ENCODE data around the gene PRPF19.

Gene PRPF19

DNA sequence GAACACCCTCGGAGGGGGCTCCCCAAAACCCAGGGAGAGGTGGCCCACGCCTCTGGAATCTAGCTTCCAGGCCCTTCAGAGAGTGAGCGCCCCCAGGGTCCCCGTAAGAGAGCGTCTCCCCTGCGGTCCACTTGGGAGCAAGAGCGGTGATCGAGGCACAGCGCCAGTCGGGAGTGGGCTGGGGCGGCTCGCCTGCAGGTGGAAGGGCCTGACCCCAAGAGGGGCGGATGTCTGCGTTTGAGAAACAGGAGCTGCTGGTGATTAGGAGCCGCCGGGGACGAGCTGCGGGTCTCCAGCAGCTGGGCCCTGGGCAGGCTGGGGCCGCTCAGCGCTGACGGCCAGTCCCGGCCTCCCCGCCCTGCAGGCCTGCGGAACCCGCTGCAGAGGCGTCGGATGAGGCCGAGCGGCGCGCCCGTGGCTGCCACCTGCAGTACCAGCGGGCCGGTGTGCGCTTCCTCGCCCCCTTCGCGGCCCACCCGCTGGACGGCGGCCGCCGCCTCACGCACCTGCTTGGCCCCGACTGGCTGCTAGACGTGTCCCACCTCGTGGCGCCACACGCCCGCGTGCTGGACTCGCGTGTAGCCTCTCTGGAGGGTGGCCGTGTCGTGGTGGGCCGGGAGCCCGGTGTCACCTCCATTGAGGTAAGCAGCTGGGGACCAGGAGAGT lies 27.9 kb upstream of the PRPF19 start:
- no peak for TF ChIP-seq ZNF274 (IDR thresholded peaks at IDR 0.05; ENCODE audit: low read depth, low read length)
- no peak overlapping the region for H3K4me3 ChIP-seq (ENCODE audit: low read length)

DNA sequence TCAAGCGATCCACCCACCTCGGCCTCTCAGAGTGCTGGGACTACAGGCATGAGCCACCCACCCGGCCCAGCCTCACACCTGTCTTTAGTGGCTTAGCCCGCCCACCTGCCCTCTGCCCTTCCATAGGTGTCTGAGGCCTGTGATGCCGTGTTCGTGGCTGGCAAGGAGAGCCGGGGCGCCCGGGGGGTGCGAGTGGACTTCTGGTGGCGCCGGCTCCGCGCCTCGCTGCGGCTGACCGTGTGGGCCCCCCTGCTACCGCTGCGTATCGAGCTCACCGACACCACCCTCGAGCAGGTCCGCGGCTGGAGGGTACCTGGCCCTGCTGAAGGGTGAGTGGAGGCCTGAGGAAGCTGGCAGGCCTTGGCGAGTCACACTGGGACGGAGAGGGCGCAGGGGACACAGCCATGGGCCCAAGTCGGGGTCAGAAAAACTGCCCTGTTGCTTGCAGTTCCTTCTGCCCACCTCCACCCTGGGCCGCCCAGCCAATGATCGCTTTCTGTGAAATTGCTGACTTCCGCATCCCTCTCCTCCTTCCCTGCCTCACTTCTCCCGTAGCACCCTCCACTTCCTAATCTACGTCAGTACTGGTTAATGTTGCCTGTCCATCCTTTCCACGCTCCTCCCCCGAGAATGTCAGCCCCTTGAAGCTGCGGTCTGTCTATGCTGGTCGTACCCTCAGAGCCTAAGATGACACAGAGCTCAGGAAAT lies 27.2 kb upstream of the PRPF19 start:
- no peak overlapping the region for H3K4me3 ChIP-seq (ENCODE audit: low read length)
- TF ChIP-seq ZNF274 (IDR thresholded peaks at IDR 0.05; ENCODE audit: low read depth, low read length): no peak

DNA sequence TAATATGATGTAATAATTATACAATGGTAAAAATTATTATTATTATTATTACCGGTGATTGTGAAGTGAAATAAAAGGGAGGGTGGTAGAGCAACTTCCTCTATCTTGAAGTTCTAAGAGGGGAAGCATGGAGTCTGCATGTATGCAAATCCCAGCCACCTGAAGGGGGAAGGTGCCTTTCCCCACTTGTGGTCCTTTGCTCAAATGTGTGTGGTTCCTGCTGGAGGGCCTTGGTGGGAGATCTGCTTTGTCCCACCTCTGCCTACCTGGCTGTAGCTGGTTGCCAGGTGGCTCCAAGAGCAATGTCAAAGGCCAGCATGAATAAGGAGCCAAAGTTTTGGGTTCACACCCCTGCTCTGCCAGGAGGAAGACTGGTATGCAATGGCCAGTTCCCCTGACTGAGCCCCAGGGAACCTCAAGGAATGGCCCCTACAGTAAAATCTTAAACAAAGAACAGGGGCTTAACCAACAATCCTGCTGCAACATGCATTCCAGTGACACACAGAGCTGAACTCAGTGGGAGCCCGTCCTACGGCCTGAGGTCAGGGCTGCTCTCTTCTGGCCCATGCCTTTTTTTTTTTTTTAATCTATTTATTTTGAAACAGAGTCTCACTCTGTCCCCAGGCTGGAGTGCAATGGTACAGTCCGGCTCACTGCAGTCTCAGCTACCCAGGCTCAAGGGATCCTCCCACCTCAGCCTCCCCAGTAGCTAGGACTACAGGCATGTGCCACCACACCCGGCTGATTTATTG lies 26.4 kb upstream of the PRPF19 start:
- H3K4me3 ChIP-seq (ENCODE audit: low read length): no peak overlapping the region
- no peak for TF ChIP-seq ZNF274 (IDR thresholded peaks at IDR 0.05; ENCODE audit: low read depth, low read length)

DNA sequence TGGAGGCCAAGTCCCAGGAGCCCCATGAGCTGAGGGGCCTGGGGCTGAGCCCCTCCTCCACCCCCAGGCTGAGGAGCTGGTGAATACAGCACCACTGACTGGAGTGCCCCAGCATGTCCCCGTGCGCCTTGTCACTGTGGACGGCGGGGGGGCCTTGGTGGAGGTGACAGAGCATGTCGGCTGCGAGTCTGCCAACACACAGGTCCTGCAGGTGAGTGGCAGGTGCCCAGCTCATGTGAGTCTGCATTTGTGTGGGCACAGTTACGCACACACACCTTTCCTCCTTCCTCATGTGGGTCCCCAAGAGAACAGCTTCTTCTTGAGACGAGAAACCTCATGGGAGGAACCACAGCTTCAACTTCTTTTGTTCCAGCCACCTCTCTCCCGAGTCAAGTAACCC lies 25.5 kb upstream of the PRPF19 start:
- TF ChIP-seq ZNF274 (IDR thresholded peaks at IDR 0.05; ENCODE audit: low read depth, low read length): no peak

DNA sequence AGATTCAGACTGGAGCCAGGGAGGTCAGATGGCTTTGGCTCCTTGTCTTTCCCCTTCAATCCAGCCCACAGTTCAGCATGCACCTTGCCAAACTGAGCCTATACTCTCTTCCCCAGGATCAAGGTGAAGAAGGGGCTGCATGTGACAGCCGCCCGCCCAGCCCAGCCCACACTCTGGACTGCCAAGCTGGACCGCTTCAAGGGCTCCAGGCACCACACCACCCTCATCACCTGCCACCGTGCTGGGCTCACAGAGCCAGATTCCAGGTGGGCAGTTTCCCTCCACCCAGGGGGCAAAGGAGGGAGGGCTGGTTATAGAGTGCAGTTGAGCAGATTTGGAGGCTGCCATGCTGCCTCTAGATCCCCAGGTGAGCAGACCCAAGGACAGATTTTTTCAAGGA lies 24.0 kb upstream of the PRPF19 start:
- no peak overlapping the region for H3K4me3 ChIP-seq (ENCODE audit: low read length)
- TF ChIP-seq ZNF274 (IDR thresholded peaks at IDR 0.05; ENCODE audit: low read depth, low read length): no peak

More for the DNA sequence above, 25.5 kb upstream of the PRPF19 start:
- H3K4me3 ChIP-seq (ENCODE audit: low read length): no peak overlapping the region

DNA sequence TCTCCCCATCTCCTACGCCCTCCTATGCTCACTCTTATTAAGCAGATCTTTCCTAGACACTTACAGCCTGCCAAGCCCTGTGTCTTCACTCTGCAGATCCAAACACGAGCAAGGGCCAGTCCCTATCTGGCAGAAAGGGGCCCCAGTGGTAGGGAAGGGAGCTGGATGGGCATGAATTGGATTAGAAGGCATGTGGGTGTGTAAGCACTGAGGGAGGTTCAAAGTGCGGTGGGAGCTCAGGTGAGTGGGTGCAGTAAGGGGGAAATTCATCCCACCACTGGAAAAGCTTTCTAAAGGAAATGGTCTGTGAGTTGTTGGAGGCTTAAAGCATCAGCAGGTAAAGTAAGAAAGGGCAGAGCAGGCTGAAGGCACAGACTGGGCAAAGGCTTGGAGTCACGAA lies 23.4 kb upstream of the PRPF19 start:
- no peak overlapping the region for H3K4me3 ChIP-seq (ENCODE audit: low read length)

DNA sequence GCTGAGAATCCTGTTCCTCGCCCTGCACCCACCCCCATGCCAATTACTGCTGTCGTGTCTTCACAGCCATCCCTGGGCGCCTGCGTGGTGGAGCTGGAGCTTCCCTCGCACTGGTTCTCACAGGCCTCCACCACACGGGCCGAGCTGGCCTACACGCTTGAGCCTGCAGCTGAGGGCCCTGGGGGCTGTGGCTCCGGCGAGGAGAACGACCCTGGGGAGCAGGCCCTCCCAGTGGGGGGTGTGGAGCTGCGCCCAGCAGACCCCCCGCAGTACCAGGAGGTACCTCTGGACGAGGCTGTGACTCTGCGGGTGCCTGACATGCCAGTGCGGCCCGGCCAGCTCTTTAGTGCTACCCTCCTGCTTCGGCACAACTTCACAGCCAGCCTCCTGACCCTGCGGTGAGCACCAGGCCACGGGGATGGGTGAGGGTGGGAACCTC lies 22.2 kb upstream of the PRPF19 start:
- H3K4me3 ChIP-seq (ENCODE audit: low read length): no peak overlapping the region
- no peak for TF ChIP-seq ZNF274 (IDR thresholded peaks at IDR 0.05; ENCODE audit: low read depth, low read length)

More for the DNA sequence above, 23.4 kb upstream of the PRPF19 start:
- TF ChIP-seq ZNF274 (IDR thresholded peaks at IDR 0.05; ENCODE audit: low read depth, low read length): no peak

DNA sequence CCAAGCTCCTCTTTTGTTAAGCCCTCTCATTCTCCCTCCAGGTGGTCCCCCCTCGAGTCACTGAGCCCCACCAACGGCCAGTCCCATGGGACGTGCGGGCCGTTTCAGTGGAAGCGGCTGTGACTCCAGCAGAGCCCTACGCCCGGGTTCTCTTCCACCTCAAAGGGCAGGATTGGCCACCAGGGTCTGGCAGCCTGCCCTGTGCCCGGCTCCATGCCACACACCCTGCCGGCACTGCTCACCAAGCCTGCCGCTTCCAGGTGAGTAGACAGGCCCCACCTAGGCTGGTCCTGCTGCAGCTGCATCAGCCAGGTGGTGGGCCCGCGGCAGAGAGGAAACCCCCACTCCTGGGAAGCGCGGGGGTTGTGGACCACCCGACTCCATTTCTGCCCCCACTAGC lies 21.2 kb upstream of the PRPF19 start:
- TF ChIP-seq ZNF274 (IDR thresholded peaks at IDR 0.05; ENCODE audit: low read depth, low read length): no peak
- H3K4me3 ChIP-seq (ENCODE audit: low read length): no peak overlapping the region

DNA sequence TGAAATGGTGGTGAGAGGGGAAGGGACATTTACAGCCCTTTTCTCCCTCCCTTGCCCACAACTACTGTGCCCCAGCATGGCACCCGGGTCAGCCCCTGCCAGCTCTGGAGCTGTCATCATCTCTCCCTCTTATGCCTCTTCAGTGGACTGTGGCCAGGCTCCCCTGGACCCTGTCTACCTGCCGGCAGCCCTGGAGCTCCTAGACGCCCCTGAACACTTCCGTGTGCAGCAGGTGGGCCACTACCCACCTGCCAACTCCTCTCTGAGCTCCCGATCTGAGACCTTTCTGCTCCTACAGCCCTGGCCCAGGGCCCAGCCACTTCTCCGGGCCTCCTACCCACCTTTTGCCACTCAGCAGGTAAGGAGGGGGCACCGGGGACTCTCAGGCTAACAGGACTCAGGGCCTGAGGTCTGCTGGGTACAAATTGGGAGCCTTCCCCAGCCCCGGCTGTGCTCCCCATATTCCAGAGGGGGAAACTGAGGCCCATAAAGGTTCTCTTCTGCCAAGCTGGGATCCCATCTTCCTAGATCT lies 20.7 kb upstream of the PRPF19 start:
- TF ChIP-seq ZNF274 (IDR thresholded peaks at IDR 0.05; ENCODE audit: low read depth, low read length): no peak
- H3K4me3 ChIP-seq (ENCODE audit: low read length): no peak overlapping the region

DNA sequence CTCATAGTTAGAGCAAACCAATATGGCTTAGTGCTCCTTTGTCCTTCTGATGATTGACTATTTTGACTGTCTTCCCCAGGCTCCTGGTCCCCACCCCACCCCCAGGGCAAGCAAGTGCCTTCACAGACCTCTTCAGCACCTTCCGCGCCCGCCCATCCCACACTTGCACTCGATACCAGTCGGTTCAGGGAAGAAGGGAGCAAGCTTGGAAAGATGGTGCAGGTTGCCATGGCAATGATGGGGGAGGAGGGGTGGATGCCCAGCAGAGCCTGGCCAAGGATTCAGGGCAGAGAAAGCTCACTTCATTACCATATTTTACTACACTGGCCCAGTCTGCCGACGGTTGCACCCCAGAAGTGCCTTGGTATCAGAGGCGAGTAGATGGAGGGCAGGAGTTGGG lies 20.1 kb upstream of the PRPF19 start:
- H3K4me3 ChIP-seq (ENCODE audit: low read length): no peak overlapping the region
- TF ChIP-seq ZNF274 (IDR thresholded peaks at IDR 0.05; ENCODE audit: low read depth, low read length): no peak

DNA sequence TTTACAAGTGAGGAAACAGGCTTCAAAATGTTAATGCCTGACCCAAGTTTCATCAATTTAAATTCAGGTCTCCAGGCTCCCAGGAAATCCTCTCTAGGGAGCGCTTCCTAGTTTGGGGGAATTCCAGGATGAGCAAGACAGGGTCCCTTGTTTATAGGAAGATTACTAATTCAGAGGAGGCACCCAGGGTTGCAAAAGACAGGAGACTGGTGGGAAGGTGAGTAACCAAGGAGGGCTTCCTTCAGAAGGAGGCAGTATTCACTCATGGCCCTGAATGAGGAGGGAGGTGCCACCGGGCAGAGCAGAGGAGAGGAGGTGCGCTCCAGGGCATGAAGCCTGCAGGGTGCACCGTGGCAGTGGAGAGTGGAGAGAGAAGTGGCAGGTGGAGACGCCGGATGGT lies 19.5 kb upstream of the PRPF19 start:
- no peak for TF ChIP-seq ZNF274 (IDR thresholded peaks at IDR 0.05; ENCODE audit: low read depth, low read length)
- H3K4me3 ChIP-seq (ENCODE audit: low read length): no peak overlapping the region

DNA sequence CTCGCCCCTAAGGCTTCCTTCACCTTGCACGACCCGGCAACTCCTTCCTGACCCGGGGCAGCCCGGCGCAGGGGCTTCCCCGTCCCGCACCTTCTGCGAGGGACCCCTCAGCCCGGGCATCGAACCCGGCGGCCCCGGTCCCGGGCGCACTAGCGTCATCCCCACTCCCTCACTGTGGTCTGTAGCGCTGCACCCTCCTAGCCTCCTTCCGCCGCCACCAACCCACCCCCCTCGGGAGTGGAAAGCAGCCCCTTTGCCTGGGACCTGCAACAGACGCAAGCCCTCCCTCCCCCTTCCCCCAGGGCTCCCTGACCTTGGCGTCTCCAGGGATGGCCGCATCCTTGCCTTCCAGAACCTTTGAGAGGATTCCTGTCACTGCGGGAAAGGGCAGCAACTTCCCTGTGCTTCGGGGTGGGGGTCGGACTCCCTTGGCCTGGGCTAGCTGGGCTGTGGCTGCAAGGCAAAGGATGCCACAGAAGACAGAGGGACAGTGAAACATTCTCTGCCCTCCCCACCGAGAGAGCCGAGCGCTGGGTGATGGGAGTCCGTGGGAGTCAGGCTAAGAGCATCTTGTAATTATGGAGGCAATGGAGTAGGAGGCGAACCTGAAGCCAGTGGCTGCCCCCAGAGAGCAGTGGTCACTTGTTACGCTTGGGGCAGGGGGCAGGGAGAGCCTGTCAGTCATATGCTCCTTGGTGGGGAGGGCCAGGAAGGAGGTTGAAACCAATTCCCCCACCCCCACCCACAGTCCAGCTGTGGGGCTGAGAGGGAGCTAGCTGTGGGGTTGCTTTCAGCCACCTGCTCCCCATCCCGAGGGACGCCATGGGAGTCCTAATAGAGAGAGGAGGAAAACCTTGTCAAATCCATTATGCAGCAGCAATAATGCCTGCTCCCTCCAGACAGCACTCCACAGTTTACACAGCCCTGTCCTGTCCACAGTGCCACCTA lies 18.8 kb upstream of the PRPF19 start:
- peak overlapping the region; percentile 67; the same call in 1 of the 2 replicates for H3K4me3 ChIP-seq (ENCODE audit: low read length)
- no peak for TF ChIP-seq ZNF274 (IDR thresholded peaks at IDR 0.05; ENCODE audit: low read depth, low read length)

DNA sequence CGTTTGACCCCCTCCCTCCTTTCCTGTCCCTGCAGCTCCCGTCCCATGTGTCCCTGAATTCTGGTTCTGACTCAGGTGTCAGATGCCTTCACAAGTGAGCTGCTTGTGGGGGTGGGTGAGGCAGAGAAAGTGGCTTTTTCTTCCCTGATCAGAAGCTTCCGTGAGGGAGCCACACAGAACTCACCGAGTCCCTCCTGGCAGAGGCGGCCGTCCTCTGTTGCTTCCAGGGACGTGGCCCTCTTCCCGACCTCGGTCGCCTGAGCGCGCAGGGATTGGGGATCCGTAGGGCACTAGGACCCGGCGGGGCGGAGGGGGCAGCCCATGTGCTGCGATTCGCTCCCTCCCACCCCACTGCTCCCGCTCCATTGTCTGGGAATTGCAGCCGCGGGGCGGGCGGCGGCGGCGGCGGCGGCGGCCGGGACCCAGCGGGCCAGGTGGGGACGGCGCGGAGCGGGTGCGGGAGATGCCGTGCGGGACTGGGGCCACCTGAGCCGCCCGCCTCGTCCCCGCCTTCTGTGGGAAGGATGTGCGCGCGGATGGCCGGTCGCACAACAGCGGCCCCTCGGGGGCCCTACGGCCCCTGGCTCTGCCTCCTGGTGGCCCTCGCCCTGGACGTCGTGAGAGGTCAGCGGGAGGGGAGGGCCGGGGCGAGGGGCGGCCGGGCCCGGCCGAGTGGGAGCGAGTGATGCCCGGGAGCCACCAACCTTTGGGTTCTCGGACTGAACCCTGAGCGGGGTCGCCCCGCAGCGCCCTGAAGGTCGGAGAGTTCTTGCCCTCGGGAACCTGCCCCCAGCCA lies 17.9 kb upstream of the PRPF19 start, which contains the start of gene TMEM132A:
TSS of gene TMEM132A (plus strand) at position 351 of the 796 bp plus-strand sequence. CDS start at position 525, 174 bp downstream.
- peak within 1 kb of the TSS; percentile 67; the same call in 1 of the 2 replicates for H3K4me3 ChIP-seq (ENCODE audit: low read length)
- TF ChIP-seq ZNF274 (IDR thresholded peaks at IDR 0.05; ENCODE audit: low read depth, low read length): no peak
